Measurements from ENCODE around the gene PEX19. TPM values are rescaled to one million over a fixed set of nuclear protein-coding genes. Genes with fewer than 3 reads are reported as not detected.

Gene PEX19
- 58.0 TPM for total RNA-seq

GRCh38 chr1:160284782-160285344 lies at the start of gene PEX19:
Gene PEX19, minus strand, starts transcription at chr1:160285133. Its CDS starts 9 bp downstream, at chr1:160285124.

GRCh38 chr1:160261893-160262794 lies 22.8 kb downstream of the PEX19 start, which contains the start of gene DCAF8:
Gene DCAF8, minus strand, starts transcription at chr1:160262549. Its CDS starts 18,541 bp downstream, at chr1:160244008.

Small RNA genes within 50 kb of the gene (small RNA-seq; reads per million reads assigned to genes)
- gene RF00019 (ENCODE audit: low replicate concordance): not detected

Other genes with a start within 250 kb of the PEX19 start
- 12.7 TPM for gene KCNJ10, start 215.0 kb downstream of the PEX19 start, total RNA-seq
- 0.12 TPM for gene KCNJ9, start 203.6 kb downstream of the PEX19 start, total RNA-seq
- gene IGSF8, start 186.5 kb downstream of the PEX19 start, total RNA-seq: 32.8 TPM
- gene ATP1A2, start 169.4 kb downstream of the PEX19 start, total RNA-seq: 36.4 TPM
- gene ATP1A4, start 133.5 kb downstream of the PEX19 start, total RNA-seq: 0.76 TPM
- gene CASQ1, start 94.6 kb downstream of the PEX19 start, total RNA-seq: 103 TPM
- gene PEA15, start 79.7 kb downstream of the PEX19 start, total RNA-seq: 43.7 TPM
- 148 TPM for gene DCAF8, start 22.6 kb downstream of the PEX19 start, total RNA-seq
- gene COPA, start 58.1 kb upstream of the PEX19 start, total RNA-seq: 127 TPM
- 102 TPM for gene NCSTN, start 58.2 kb upstream of the PEX19 start, total RNA-seq
- not detected for gene NHLH1, start 81.9 kb upstream of the PEX19 start, total RNA-seq
- gene VANGL2, start 115.4 kb upstream of the PEX19 start, total RNA-seq: 15.5 TPM
- gene SLAMF6, start 238.1 kb upstream of the PEX19 start, total RNA-seq: 0.12 TPM

Data from metanephros (tissue), 2 donors.